Measurements from ENCODE around the gene SCGB1D1.
"Not testable (repeated sequence)": the region's sequence is repeated elsewhere in the genome, so short reads cannot be mapped to it uniquely, and the experiment has no call there.

Gene SCGB1D1

DNA sequence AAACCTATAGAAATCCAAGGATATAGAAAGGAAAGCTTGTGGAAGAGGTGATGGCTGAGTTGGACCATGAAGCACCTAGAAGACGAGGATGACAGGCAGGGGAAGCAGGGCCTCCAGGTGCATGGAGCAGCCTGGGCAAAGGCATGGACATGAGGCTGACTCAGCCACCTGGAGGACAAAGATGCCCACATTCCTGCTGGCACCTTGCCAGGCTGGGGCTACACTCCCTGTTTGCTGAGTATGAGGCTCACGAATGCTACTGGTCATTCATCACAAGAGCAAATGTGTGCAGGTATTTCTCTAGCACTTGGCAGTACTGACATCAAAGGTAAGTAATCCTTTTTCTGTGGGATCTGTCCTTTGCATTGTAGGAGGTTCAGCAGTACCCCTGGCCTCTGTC, 11.4 kb downstream of the SCGB1D1 start:
- Histone ChIP-seq H3K36me3 (ENCODE audit: insufficient read depth, low read length) (no peaks in the 10 kb centered on the region), H3K9me3 (ENCODE audit: low read depth, low read length) (no peaks in the 10 kb centered on the region), H3K9ac (ENCODE audit: insufficient read length) (no peak overlapping the region), H3K27ac (no peak overlapping the region), H3K4me3 (no peak overlapping the region)
- no peak for DNase-seq (ENCODE audit: low read depth, low spot score)
- TF ChIP-seq POLR2AphosphoS5 (IDR thresholded peaks at IDR 0.05; ENCODE audit: borderline replicate concordance, low read depth, low read length) (no peak), FOXP2 (optimal IDR thresholded peaks at IDR 0.05; ENCODE audit: control extremely low read depth, extremely low read length, insufficient read depth) (no peak), EZH2 (IDR thresholded peaks at IDR 0.05) (no peak)

GRCh38 chr11:62202910-62203309, 12.9 kb downstream of the SCGB1D1 start:
- Histone ChIP-seq H3K9me3 (ENCODE audit: low read depth, low read length) (no peaks in the 10 kb centered on the region), H3K27ac (no peak overlapping the region), H3K4me3 (no peak overlapping the region), H3K9ac (ENCODE audit: insufficient read length) (no peak overlapping the region), H3K36me3 (ENCODE audit: insufficient read depth, low read length) (no peaks in the 10 kb centered on the region)
- TF ChIP-seq FOXP2 (optimal IDR thresholded peaks at IDR 0.05; ENCODE audit: control extremely low read depth, extremely low read length, insufficient read depth) (no peak), POLR2AphosphoS5 (IDR thresholded peaks at IDR 0.05; ENCODE audit: borderline replicate concordance, low read depth, low read length) (no peak), EZH2 (IDR thresholded peaks at IDR 0.05) (no peak)
- DNase-seq (ENCODE audit: low read depth, low spot score): no peak

- Histone ChIP-seq H3K9me3 (ENCODE audit: low read depth, low read length) (no peaks in the 10 kb centered on the region), H3K4me3 (no peak overlapping the region), H3K9ac (ENCODE audit: insufficient read length) (no peak overlapping the region), H3K27ac (no peak overlapping the region), H3K36me3 (ENCODE audit: insufficient read depth, low read length) (no peaks in the 10 kb centered on the region)
- DNase-seq (ENCODE audit: low read depth, low spot score): no peak
- TF ChIP-seq POLR2AphosphoS5 (IDR thresholded peaks at IDR 0.05; ENCODE audit: borderline replicate concordance, low read depth, low read length) (no peak), EZH2 (IDR thresholded peaks at IDR 0.05) (no peak), FOXP2 (optimal IDR thresholded peaks at IDR 0.05; ENCODE audit: control extremely low read depth, extremely low read length, insufficient read depth) (no peak)
These were observed 14.4 kb downstream of the SCGB1D1 start for GRCh38 chr11:62204430-62204829.

DNA sequence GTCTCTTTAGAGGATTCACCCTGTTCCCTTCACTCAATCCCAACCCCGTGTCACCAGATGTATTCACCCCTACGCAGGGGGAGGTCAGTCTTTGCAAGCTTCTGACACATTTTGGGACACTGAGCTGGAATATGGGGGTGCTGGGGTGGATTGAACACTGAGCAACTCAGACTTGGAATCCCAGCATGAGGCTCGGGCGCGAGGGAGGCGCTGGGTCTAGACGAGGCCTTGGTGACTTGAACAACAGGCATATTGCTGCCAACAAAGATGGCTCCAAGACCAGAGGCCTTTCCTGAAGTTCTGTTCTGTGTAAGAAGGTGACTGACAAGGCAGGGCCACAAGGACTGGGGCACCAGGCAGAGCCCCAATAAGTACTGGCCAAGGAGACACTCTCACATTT, 15.4 kb downstream of the SCGB1D1 start:
- Histone ChIP-seq H3K9me3 (ENCODE audit: low read depth, low read length) (no peaks in the 10 kb centered on the region), H3K36me3 (ENCODE audit: insufficient read depth, low read length) (no peaks in the 10 kb centered on the region), H3K4me3 (no peak overlapping the region), H3K9ac (ENCODE audit: insufficient read length) (no peak overlapping the region), H3K27ac (no peak overlapping the region)
- no peak for DNase-seq (ENCODE audit: low read depth, low spot score)
- TF ChIP-seq FOXP2 (optimal IDR thresholded peaks at IDR 0.05; ENCODE audit: control extremely low read depth, extremely low read length, insufficient read depth) (no peak), EZH2 (IDR thresholded peaks at IDR 0.05) (no peak), POLR2AphosphoS5 (IDR thresholded peaks at IDR 0.05; ENCODE audit: borderline replicate concordance, low read depth, low read length) (no peak)

GRCh38 chr11:62206276-62207066, 16.5 kb downstream of the SCGB1D1 start:
- not testable (repeated sequence) for DNase-seq (ENCODE audit: low read depth, low spot score)

GRCh38 chr11:62208785-62209144, 18.7 kb downstream of the SCGB1D1 start:
- no peak for TF ChIP-seq FOXP2 (optimal IDR thresholded peaks at IDR 0.05; ENCODE audit: control extremely low read depth, extremely low read length, insufficient read depth)
- no peak for TF ChIP-seq EZH2 (IDR thresholded peaks at IDR 0.05)
- TF ChIP-seq POLR2AphosphoS5 (IDR thresholded peaks at IDR 0.05; ENCODE audit: borderline replicate concordance, low read depth, low read length): no peak
- no peaks in the 10 kb centered on the region for H3K36me3 ChIP-seq (ENCODE audit: insufficient read depth, low read length)
- DNase-seq (ENCODE audit: low read depth, low spot score): no peak

More at GRCh38 chr11:62206276-62207066, 16.5 kb downstream of the SCGB1D1 start:
- not testable (repeated sequence) for H3K27ac ChIP-seq; H3K4me3 ChIP-seq; H3K36me3 ChIP-seq (ENCODE audit: insufficient read depth, low read length); H3K9me3 ChIP-seq (ENCODE audit: low read depth, low read length); H3K9ac ChIP-seq (ENCODE audit: insufficient read length)

GRCh38 chr11:62217191-62217748, 27.3 kb downstream of the SCGB1D1 start:
- H3K27ac ChIP-seq: no peak overlapping the region
- H3K36me3 ChIP-seq (ENCODE audit: insufficient read depth, low read length): no peaks in the 10 kb centered on the region
- H3K9me3 ChIP-seq (ENCODE audit: low read depth, low read length): no peaks in the 10 kb centered on the region
- H3K9ac ChIP-seq (ENCODE audit: insufficient read length): no peak overlapping the region
- no peak for TF ChIP-seq EZH2 (IDR thresholded peaks at IDR 0.05)
- no peak for TF ChIP-seq FOXP2 (optimal IDR thresholded peaks at IDR 0.05; ENCODE audit: control extremely low read depth, extremely low read length, insufficient read depth)
- TF ChIP-seq POLR2AphosphoS5 (IDR thresholded peaks at IDR 0.05; ENCODE audit: borderline replicate concordance, low read depth, low read length): no peak
- DNase-seq (ENCODE audit: low read depth, low spot score): no peak
- no peak overlapping the region for H3K4me3 ChIP-seq

More at GRCh38 chr11:62208785-62209144, 18.7 kb downstream of the SCGB1D1 start:
- Histone ChIP-seq H3K27ac (no peak overlapping the region), H3K4me3 (no peak overlapping the region), H3K9me3 (ENCODE audit: low read depth, low read length) (no peaks in the 10 kb centered on the region), H3K9ac (ENCODE audit: insufficient read length) (no peak overlapping the region)

DNA sequence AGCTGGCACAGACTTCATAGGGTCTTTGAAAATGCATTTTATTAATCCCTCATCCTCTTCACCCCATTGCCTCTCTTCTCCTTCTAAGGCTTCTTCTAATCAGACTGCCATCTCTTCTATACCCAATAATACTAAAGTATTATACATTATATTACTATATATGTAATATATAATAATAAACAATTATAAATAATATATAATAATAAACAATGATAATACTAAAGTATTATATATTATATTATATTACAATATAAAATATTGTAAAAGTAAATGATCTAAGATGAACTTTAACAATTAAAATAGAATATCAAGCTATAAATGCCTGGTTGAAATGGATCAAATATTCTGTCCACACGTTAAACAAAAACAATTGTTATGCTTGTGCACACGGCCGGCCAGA, 31.5 kb downstream of the SCGB1D1 start:
- TF ChIP-seq POLR2AphosphoS5 (IDR thresholded peaks at IDR 0.05; ENCODE audit: borderline replicate concordance, low read depth, low read length) (no peak), EZH2 (IDR thresholded peaks at IDR 0.05) (no peak)
- Histone ChIP-seq H3K9ac (ENCODE audit: insufficient read length) (no peak overlapping the region), H3K27ac (no peak overlapping the region), H3K4me3 (no peak overlapping the region), H3K9me3 (ENCODE audit: low read depth, low read length) (peaks cover 6% of the 10 kb centered on the region; the same call in 1 of the 2 replicates), H3K36me3 (ENCODE audit: insufficient read depth, low read length) (no peaks in the 10 kb centered on the region)
- no peak for DNase-seq (ENCODE audit: low read depth, low spot score)

GRCh38 chr11:62223095-62223494, 33.1 kb downstream of the SCGB1D1 start:
- Histone ChIP-seq H3K9ac (ENCODE audit: insufficient read length) (no peak overlapping the region), H3K4me3 (no peak overlapping the region), H3K9me3 (ENCODE audit: low read depth, low read length) (peaks cover 6% of the 10 kb centered on the region; the same call in 1 of the 2 replicates), H3K27ac (no peak overlapping the region), H3K36me3 (ENCODE audit: insufficient read depth, low read length) (no peaks in the 10 kb centered on the region)
- TF ChIP-seq FOXP2 (optimal IDR thresholded peaks at IDR 0.05; ENCODE audit: control extremely low read depth, extremely low read length, insufficient read depth): no peak
- TF ChIP-seq EZH2 (IDR thresholded peaks at IDR 0.05): no peak
- no peak for TF ChIP-seq POLR2AphosphoS5 (IDR thresholded peaks at IDR 0.05; ENCODE audit: borderline replicate concordance, low read depth, low read length)
- DNase-seq (ENCODE audit: low read depth, low spot score): no peak

Measured in SK-N-MC (cell line).